GM19239 (cell line): ENCODE results near the gene SLC25A10.
"Not testable (repeated sequence)": the region's sequence is repeated elsewhere in the genome, so short reads cannot be mapped to it uniquely, and the experiment has no call there.

Experiments used
- DNase-seq: peaks from one replicate; pipeline ENCODE4 v3.0.0; 2011; ENCODE audit warnings: low spot score; ENCODE audit not compliant: insufficient read length
- FAIRE-seq: peaks from 2 replicates; lab custom pipeline; 2011; peaks lifted over from hg19 to GRCh38; lab: Jason Lieb, UNC

SLC25A10 gene

GRCh38 chr17:81717766-81718089 is 5.6 kb downstream of the SLC25A10 start:
- FAIRE-seq: no peak
- no peak for DNase-seq

GRCh38 chr17:81719410-81720266 is 7.6 kb downstream of the SLC25A10 start:
- no peak for DNase-seq

GRCh38 chr17:81720267-81721071 is 8.4 kb downstream of the SLC25A10 start:
- FAIRE-seq (no peak), DNase-seq (no peak)

More at GRCh38 chr17:81719410-81720266, 7.6 kb downstream of the SLC25A10 start:
- no peak for FAIRE-seq

- no peak for FAIRE-seq
- no peak for DNase-seq
Measured at GRCh38 chr17:81722184-81723120, 10.4 kb downstream of the SLC25A10 start.

GRCh38 chr17:81723651-81724209 is 11.6 kb downstream of the SLC25A10 start:
- DNase-seq (no peak), FAIRE-seq (no peak)

GRCh38 chr17:81725439-81725838 is 13.4 kb downstream of the SLC25A10 start:
- DNase-seq (no peak), FAIRE-seq (no peak)

- DNase-seq (no peak), FAIRE-seq (no peak)
Measured at GRCh38 chr17:81726004-81726403, 13.9 kb downstream of the SLC25A10 start.

- FAIRE-seq (no peak), DNase-seq (no peak)
Measured at GRCh38 chr17:81727324-81728031, 15.4 kb downstream of the SLC25A10 start.

GRCh38 chr17:81733507-81734404 is 21.7 kb downstream of the SLC25A10 start:
- FAIRE-seq (peak; percentile 72), DNase-seq (peak; percentile 93)

GRCh38 chr17:81734405-81735263 is 22.6 kb downstream of the SLC25A10 start:
- FAIRE-seq: no peak

GRCh38 chr17:81735264-81736102 is 23.4 kb downstream of the SLC25A10 start:
- peak; percentile 64 for FAIRE-seq
- DNase-seq: no peak

More at GRCh38 chr17:81734405-81735263, 22.6 kb downstream of the SLC25A10 start:
- no peak for DNase-seq

- DNase-seq (no peak), FAIRE-seq (no peak)
Measured at GRCh38 chr17:81737947-81738800, 26.1 kb downstream of the SLC25A10 start.

GRCh38 chr17:81738801-81739393 is 26.8 kb downstream of the SLC25A10 start:
- DNase-seq (no peak), FAIRE-seq (no peak)

GRCh38 chr17:81739593-81739992 is 27.5 kb downstream of the SLC25A10 start:
- FAIRE-seq, DNase-seq: not testable (repeated sequence)

- FAIRE-seq (no peak), DNase-seq (no peak)
Measured at GRCh38 chr17:81740395-81740961, 28.4 kb downstream of the SLC25A10 start.
